ENCODE results near the gene UBE2J2. TPM values are rescaled to one million over a fixed set of nuclear protein-coding genes. Genes with fewer than 3 reads are reported as not detected.

The UBE2J2 gene
- total and polyA plus RNA-seq, 2 of the 13 experiments (the other 11 are each of a cell fraction or from before 2014, with no cell fraction given) = 25.4 to 29.4 TPM

DNA sequence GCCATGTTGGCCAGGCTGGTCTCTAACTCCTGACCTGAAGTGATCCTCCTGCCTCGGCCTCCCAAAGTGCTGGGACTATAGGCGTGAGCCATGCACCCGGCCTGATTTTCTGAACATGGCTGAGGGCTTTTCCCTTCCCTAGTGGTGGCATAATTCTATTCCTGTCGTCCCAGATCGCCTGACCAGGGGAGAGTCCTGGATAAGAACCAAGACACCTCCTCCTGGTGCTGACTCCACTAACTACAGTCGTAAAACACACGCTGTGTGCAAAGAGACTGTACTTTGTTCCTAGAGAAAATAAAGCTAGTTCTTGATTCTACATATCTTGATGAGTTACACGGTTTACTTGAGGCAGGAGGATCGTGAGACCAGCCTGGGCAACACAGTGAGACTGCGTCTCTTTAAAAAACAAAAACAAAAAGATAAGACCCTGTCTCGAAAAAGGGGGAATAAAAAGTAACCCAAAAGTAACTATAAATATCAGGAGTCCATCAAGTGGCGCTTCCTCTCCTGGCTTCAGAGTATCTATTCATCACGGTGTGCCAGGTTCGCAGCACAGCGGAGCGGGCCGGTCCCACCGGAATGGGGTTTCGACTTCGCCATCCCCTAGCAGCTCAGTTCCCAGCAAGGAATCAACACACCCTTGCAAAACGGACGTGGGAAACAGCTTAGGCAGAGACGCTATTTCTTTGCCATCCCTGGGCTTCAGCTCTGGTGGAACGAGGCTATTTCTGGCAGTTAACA is 42.8 kb downstream of the UBE2J2 start (continued):
- TF ChIP-seq ZNF772 (CRISPR knock-in tag; IDR thresholded peaks at IDR 0.05) (no peak), ZBTB43 (CRISPR knock-in tag; conservative IDR thresholded peaks at IDR 0.05) (peak; percentile 57; the same call in 1 of the 2 replicates), GTF3A (CRISPR knock-in tag; conservative IDR thresholded peaks at IDR 0.05) (peak; percentile 74; the same call in 1 of the 2 replicates), RAD21 (CRISPR knock-in tag; IDR thresholded peaks at IDR 0.05) (peak; percentile 36; the same call in 1 of the 2 replicates), ZNF761 (CRISPR knock-in tag; conservative IDR thresholded peaks at IDR 0.05) (0 out of 2 replicates have a peak, but pooled peaks have one; percentile 35), ZBTB46 (CRISPR knock-in tag; IDR thresholded peaks at IDR 0.05; ENCODE audit: borderline replicate concordance) (0 out of 2 replicates have a peak, but pooled peaks have one; percentile 31), SMAD9 (CRISPR knock-in tag; IDR thresholded peaks at IDR 0.05) (peak; percentile 34; the same call in 1 of the 2 replicates), ZNF577 (CRISPR knock-in tag; IDR thresholded peaks at IDR 0.05; ENCODE audit: borderline replicate concordance, low read depth) (no peak), KLF12 (CRISPR knock-in tag; IDR thresholded peaks at IDR 0.05; ENCODE audit: borderline replicate concordance) (0 out of 2 replicates have a peak, but pooled peaks have one; percentile 31), ZNF414 (CRISPR knock-in tag; IDR thresholded peaks at IDR 0.05) (no peak), ZNF501 (CRISPR knock-in tag; IDR thresholded peaks at IDR 0.05) (peak; percentile 8; the same call in 1 of the 2 replicates), PRDM4 (CRISPR knock-in tag; IDR thresholded peaks at IDR 0.05; ENCODE audit: borderline replicate concordance) (no peak), ZNF136 (CRISPR knock-in tag; IDR thresholded peaks at IDR 0.05; ENCODE audit: low read depth) (peak; percentile 41; the same call in 1 of the 2 replicates), PAWR (CRISPR knock-in tag; IDR thresholded peaks at IDR 0.05; ENCODE audit: borderline replicate concordance) (0 out of 2 replicates have a peak, but pooled peaks have one; percentile 63), FOXJ3 (CRISPR knock-in tag; IDR thresholded peaks at IDR 0.05; ENCODE audit: borderline replicate concordance) (peak; percentile 56; the same call in 1 of the 2 replicates), NFKB2 (CRISPR knock-in tag; IDR thresholded peaks at IDR 0.05; ENCODE audit: borderline replicate concordance) (peak; percentile 13; the same call in 1 of the 2 replicates)
- TF ChIP-seq, protein P1, sequence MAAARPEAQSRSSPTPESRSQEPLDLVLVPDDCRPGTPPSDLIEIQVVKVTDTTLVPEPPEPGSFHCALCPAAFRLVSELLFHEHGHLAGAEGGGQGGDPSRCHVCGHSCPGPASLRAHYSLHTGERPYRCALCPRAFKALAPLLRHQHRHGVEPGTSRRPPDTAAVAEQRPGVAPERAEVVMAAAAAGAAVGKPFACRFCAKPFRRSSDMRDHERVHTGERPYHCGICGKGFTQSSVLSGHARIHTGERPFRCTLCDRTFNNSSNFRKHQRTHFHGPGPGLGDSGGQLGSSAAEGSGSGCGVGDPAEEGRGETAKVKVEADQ (CRISPR knock-in tag; IDR thresholded peaks at IDR 0.05; ENCODE audit: borderline replicate concordance) = no peak
- TF ChIP-seq, protein P2, sequence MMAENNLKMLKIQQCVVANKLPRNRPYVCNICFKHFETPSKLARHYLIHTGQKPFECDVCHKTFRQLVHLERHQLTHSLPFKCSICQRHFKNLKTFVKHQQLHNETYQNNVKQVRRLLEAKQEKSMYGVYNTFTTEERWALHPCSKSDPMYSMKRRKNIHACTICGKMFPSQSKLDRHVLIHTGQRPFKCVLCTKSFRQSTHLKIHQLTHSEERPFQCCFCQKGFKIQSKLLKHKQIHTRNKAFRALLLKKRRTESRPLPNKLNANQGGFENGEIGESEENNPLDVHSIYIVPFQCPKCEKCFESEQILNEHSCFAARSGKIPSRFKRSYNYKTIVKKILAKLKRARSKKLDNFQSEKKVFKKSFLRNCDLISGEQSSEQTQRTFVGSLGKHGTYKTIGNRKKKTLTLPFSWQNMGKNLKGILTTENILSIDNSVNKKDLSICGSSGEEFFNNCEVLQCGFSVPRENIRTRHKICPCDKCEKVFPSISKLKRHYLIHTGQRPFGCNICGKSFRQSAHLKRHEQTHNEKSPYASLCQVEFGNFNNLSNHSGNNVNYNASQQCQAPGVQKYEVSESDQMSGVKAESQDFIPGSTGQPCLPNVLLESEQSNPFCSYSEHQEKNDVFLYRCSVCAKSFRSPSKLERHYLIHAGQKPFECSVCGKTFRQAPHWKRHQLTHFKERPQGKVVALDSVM (CRISPR knock-in tag; IDR thresholded peaks at IDR 0.05) = peak; percentile 90

Measured in HepG2 (cell line).